ENCODE results near the gene YKT6.

The YKT6 gene

DNA sequence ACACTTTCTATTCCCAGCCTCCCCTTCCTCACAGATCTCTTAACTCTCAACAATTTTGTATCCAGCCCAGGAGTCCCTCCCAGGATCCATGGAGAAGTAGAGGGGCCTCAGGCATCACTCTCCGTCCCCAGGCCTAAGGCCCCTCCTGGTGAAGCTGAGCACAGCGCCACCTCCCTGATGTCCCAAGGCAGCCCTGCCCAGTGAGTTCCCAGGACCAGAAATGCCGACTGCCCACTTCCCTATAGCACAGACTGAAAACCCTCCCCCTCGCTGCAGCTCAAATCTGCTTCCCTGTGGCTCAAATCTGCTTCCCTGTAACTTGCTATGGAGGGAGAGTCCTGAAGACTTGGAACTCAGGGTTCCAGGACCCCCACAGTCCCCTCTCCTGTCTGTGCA lies 35.6 kb downstream of the YKT6 start:
- peak; percentile 85 for DNase-seq

DNA sequence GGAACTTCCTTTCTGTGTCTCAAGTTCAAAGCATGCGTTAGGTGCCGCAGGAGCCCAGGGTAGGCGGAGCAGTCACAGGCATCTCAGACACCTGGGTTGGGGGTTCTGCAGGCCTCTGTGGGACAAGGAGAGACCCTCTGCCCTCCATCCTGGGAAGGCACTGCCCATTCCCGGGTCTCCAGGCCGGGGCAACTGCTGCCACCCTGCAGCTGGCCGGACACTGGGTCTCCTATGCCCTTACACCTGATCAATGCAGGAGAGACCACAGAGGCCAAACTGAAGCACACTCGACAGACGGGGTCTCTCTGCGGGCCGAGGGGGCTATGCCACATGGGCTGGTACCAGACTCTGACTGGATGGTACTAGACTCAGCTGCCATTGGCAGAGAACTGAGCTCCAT lies 36.9 kb downstream of the YKT6 start:
- DNase-seq: no peak

DNA sequence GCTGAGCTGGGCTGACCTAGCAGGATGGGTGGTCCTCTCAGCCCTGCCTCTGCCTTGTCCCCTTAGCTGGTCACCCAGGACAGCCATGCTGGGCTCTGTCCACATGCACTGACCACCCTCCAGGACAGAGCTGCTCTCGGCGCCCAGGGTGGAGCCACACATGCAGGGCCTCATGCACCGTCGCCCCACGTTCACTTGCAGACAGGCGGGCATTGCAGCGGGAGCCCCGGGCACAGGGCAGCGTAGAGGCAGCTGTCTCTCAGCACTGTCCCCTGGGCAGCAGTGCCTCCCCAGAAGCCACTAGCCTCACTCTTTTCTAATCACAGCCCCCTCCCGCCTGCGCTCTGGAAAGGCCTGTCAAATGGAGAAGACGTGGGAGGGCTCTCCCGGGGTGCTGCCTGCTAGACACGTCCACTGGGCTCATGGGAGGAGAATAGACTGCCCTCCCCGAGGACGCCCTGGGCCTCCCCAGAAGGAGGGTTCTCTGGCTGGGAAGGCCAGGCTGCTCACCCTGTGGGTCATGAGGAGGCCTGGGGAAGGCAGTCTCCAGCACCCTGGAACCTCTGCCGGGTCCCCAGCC lies 37.4 kb downstream of the YKT6 start:
- DNase-seq: no peak

DNA sequence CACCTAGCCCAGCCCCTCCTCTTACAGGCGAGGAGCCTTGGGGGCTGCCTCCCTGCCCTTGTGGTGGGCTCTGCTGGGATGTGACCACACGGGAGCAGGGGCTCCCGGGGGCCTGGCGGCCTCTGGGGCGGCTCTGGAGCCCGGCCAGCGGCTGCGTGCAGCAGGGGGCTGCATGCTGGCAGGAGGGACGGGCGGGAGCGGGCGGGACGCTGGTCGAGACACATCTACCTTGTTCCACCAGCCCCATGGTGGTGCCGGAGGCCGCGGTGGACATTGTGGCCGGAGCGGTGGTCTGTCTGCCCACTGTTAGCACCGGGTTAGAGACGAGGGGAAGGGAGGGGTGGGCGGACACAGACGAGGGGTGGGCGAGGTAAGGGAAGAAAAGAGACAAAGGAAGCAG lies 38.6 kb downstream of the YKT6 start:
- DNase-seq: no peak

DNA sequence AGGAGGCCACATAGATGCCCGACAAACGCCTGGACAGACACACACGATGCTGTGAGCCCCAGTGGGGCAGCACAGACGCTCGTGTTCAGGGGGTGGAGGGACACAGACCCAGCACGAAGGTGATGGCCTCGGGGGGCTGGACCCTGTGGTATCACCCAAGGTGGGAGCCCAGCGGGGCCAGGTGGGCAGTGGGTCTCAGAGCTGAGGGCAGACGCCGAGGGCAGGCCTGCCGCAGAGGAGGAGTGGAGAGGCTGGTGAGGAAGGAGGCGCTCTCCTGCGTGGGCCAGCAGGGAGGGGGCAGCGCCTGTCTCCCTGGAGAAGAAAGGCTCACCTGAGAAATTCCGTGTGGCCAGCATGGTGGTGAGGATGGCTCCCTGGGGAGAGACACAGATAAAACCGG lies 39.6 kb downstream of the YKT6 start:
- no peak for DNase-seq

DNA sequence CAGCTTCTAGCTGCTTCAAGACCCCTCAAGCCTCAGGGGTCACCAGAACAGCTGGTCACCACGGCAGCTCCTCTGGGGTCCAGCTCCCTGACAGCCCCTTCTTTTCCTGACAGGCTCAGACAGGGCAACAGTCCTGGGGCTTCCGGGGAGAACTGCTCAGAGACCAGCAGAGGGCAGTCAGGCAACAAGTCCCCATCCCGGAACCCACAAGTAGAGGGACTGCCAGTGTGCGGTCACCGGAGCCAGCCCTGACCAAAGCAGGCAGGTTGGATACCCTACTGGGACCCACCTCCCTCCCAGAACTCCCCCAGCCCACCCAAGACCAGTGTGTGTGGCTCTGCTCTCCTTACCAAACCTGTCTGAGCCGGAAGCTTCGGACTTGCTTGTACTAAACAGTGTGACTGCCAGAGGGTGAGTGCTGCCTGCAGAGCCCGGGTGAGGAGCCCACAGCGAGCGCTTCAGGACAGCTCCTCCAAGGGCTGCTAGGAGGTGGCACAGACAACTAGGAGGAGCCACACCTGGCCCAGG lies 40.3 kb downstream of the YKT6 start:
- peak; percentile 88 for DNase-seq

DNA sequence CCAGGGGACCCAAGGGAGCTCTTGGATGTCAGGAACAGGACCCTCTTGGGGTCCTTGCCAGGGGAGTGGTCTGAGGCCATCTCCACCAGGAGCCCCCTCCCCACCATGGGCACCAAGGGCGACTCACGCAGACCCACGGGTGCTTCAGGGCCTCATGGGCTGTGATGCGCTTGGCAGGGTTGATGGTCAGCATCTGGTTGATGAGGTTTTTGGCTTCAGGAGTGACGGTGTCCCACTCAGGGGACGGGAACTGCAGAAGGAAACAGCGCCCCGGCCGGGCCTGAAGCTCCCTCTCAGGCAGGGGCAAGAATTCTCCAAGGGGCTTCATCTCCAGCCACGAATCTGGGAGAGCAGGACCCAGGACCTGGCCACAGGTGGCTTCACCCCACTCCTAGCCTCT lies 41.3 kb downstream of the YKT6 start:
- DNase-seq: no peak

DNA sequence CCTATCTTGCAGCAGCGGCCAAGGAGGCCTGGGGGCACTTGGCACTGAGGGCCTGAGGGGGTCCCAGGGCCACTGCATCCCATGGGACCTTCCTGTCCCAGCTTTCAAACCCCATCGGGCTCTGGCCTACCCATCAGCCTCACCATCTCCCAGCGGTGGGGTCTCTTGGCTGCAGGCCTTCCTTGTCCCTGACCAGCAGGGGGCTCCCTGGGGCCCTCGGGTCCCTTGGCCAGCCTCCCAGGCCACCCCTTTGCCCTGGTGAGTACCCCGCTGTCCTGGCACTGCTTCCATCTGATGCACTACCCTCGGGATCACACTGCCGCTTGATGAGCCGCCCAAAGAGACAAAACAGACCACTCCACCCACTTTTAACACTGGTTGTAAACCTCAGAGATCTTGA lies 43.5 kb downstream of the YKT6 start:
- peak; percentile 57 for DNase-seq

DNA sequence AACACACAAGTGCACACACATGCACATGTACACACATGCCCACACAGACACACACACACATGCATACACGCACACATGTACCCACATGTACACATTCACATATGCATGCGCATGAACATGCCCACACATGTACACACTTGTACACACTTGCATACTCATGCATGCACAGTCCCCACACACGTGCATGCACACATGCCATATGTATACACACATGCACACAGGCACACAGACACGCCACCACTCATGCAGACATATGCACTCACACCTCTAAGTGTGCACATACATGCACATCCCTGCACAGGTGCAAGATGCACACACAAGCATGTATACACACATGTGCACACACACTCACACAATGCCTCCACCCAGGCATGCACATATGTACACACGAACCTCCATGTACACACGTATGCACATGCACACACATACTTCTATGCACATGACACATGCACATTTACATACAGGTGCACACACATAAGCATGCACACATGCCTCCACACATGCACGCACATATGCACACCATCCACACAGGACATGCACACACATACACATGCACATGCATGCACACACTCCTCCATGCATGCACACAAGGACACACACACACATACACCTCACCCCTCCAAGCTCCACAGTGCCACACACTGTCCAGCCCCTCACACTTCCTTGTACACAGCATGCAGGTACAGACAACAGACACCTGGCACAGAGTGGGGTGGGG lies 45.8 kb downstream of the YKT6 start:
- no peak for DNase-seq

DNA sequence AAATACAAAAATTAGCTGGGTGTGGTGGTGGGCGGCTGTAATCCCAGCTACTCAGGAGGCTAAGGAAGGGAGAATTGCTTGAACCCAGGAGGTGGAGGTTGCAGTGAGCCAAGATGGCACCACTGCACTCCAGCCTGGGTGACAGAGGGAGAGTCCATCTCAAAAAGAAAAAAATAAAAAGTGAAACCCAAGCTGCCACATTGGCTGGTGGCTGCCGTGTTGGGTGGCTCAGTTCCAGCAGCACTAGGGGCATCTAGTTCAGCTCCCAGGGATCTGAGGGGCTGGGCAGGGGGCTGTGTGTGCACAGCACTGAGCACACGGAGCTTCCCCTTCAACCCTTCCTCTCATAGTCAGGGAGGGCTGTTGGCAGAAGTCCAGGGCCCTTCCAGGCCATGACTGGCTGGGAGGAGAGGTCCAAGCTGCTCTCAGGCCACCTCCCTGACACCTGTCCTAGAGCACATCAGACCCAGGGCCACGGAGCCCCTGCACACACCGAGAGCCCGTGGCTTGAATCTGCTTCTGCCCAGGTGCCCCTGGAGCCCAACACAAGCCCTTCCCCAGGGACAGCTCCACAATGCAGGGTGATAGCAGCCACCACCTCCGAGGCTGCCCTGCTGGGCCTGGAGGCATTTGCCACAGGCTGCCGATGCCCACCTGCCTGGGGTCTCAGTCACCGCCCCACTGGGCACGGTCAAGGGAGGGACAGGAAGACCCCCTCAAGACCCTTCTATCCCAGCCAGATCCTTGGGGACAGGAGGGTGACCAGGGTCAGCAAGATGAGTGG lies 47.3 kb downstream of the YKT6 start:
- peak; percentile 39 for DNase-seq

DNA sequence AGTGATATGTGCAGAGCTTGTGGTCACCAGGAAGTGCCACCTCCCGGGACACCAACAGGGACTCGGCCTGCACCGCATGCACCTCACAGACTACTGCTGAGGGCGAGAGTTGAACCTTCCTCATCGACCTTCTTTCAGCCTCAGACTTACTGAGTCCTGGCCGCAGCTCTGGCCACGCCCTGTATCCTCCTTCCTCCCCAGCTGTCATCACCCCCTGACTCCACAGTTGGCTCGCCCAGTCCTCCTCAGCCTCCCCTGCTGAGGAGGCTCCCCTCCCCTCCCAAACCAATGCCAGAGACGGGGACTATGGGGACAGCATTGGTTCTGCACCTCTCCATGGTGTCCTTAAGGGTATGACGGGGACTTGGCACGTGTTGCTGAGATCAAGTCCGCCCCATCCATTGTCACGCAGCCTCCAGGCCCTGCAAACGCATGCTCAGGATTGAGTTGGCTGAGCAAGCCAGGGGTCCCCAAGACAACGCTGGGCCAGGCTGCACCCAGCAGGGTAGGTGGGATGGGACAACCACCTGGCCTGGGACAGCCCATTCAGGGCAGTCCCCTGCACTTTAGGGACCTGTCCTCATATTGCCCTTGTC lies 49.0 kb downstream of the YKT6 start:
- no peak for DNase-seq

DNA sequence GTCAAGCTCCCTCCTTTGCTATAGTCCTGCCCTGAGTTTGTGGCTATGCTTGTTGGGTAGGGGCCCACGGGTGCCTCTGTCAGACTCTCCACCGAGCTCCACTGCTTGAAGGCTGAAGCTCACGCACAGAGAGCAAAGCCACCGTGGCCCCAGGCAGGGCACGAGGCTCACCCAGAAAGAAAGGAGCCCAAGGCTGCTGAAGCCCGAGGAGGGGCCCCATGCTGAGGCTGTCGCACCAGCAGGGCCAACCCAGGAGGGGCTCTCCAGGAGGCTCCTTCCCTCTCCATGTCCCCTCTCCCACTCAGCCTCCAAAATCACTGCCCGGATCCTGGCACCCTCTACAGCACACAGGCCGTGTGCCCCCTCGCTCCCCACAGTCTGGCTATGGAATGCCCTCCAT lies 50.5 kb downstream of the YKT6 start:
- DNase-seq: no peak

DNA sequence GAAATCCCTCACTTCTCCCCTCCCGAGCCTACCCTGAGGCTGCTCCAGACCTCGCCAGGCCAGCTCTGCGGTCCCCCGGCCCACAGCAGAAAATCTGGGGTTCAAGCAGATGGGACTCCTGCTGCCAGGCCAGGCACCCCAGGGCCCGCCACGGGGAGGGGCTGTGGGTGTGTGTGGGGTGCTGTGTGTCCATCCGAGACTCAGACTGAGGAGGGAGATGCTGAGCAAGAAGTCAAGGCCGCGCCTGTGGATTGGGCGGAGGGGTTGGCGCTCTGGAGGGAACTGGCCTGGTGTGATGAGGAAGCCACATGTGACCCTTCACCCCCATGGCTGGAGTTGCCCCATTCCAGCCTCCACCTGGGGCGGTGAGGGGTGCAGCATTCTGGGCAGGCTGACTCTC lies 51.1 kb downstream of the YKT6 start:
- DNase-seq: no peak

DNA sequence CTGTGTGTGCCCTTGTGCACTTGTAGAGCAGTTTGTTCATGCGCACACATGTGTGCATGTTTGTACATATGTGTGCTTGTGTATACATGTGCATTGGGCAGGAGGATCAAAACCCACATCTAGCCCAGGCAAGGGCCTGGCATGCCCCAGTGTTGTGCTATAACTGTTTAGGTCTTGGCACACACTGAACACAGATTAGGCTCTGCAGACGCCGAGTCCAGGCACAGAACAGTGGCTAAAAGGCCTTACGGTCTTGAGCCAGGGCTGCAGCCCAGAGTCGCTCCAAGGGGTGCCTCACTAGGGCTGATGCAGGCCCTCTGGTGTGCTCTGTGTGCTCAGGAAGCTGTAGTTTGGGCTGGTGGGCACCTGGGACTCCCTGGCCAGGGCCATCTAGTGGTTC lies 55.7 kb downstream of the YKT6 start:
- no peak for DNase-seq

DNA sequence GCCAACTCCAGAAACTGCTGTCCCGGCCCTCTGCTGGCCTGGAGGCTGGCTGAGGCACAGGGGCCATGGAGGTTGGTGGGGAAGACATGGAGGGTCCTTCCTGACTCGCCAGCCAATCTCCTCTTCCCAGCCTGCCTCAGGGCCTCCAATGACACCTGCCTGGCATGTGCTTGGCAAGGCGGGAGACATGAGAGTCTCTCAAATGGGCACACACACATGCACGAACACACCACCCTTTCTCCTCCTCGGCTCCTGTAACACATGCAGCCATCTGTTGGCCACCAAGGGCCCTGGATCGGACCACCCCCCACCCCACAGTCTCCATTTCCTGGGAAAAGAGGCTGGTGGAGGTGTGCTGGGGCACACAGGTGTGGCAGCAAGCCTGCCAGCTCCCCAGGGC lies 56.4 kb downstream of the YKT6 start:
- DNase-seq: no peak

DNA sequence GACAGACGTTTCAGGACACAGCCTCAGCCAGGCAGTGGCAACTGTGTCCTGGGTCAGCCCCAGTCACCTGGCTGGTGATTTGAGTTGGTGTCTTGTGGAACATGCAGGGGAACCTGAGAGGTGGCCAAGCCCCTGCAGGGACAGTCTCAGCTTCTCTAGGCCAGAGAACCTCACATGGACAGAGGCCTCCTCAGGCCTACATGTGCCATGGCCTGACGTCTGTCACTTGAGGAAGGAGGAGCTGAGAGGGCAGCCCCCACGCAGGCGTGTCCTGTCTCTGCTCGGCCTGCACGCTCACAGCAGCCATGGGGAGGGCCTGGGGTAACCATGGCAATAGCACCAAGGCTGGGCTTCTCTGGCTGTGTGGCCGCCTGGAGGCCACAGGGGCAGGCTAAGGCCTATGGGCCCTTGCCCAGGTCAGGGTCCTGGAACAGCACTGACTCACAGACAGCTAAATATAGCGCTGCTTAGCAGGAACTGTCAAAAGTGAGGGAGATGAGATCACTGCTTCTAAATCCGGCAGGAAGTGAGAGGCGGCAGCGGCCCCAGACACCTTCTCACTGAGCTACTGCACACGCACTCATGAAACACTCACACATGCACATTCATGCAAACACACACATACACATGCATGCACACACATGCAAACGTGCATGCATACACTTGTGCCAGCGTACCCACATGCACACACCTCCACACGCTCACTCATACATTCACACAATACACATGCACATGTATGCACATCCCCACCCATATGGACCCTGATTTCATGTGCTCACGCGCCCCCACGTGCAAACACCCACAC lies 57.0 kb downstream of the YKT6 start:
- DNase-seq: no peak

DNA sequence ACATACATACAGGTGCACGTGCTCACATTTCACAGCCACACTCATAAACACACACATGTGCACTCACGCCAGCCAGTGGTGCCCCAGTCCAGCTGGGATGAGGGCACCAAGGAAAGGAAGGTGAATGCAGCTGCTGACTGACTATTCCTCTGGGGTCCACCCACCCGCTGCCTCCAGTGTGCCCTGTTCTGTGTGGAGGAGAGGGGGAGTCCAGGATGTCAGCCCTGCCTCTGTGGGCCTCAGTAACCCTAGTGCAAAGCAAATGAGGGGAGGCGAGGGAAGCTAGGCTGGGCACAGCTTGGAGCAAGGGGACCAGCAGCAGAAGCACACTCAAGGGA lies 57.6 kb downstream of the YKT6 start:
- DNase-seq: no peak

DNA sequence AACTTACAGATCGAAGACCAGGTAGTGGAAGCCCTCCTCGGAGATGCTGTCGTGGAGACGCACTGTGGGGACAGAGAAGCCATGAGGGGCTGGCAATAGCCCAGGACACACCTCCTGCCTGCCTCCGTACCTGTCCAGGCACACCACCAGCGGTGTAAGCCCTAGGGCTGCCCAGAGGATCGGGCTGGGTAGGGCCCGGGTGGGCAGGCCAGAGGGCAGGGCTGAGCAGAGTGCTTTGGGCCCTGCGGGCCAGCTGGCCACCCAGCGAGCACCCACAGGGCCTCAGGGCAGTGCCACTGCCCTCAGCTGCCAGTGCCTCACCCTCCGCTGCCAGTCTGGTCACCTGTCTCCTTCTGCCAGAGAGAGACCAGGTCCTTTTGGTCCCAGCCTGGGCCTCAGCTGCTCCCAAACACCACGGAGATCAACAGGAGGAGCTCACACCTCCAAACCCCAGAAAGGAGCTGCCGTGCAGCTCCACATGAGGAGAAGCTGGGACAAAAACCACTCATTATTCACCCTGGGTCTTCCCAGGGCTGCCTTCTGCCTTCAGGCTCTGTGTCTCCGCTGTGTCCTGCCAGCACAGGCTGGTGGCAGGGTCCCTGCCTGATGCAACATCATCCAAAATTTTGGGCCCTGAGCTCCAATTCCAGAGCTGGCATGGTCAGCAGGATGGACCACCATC lies 58.2 kb downstream of the YKT6 start:
- DNase-seq: no peak

DNA sequence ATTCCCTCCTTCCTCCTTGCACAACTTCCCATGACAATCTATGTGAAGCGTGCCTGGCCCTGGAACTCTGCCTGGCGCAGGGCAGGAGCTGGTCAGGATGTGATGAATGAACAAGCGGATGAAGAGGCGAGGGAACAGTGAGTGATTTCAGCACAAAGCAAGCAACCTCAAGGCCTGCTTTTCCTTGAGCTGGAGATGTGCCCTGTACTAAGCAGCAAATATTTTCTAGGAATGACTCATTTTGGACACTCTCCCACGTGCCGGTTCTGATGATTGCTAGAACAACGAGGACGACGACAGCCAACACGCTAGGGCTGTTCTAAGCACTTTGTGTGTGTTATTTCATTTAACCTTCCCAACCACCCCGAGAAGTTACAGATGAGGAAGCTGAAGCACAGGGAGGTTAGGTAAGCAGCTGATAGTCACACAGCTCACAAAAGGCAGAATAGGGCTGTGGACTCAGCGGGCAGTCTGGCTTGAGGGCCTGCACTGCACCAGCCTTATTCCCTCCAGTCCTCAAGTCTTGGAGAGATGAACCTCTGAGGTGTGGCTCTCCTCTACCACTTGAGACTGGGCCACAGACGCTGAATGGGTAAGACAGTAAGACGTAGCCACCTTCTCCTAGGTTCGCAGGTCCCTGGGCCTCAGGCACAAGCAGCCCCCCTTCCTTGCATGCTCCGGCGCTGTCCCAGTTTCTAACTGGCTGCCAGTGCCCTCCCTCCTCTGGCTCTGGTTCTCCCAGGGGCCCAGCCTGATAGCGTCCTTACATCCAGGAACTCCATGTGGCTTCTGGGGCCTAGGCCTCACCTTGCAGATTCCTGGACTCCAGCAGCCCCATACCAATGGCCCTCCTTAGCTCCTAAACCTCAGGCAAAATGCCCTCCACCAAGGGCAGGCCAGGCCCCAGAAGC lies 59.0 kb downstream of the YKT6 start:
- no peak for DNase-seq

DNA sequence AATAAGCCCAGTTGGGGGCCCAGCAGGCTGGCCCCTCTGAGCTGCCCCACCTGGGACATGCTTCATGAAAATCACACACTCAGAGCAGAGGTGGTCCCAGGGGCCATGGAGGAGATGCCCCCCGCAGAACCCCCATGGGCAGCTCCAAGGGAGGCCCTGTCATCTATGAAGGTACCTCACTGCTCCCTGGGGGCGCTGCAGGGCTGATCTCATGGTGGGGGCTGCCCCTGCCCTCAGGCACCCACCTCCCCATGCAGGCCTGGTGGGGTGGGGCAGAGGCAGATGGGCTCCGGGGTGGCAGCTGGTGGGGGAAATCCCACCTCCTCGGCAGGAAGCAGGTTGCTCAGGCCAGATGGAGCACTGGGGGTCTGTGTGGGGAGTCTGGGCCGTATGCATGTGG lies 60.5 kb downstream of the YKT6 start:
- peak; percentile 58 for DNase-seq

DNA sequence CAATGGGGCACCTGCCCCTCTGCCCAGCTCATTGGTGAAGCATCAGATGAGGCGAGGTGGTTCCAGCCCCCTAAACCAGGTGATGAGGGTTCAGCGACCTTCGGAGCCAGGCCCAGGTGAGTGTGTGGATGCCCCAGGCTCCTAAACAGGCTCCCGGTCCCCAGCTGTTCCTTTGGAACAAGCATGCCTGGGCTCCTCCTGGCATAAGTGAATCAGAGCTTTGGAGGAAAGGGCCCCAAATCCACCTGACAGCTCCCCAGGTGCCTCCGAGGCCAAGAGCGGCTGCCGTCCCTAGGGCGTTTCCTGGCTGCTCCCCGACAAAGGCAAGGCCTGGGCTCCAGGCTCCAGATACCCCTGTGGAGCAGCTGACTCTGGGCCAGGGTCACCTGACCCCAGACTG lies 61.3 kb downstream of the YKT6 start:
- peak; percentile 28 for DNase-seq

Data from NCI-H69 (cell line).